Activated naive CD4-positive, alpha-beta T cell treated with Interleukin-2 at 50 U/mL for 16 hours (primary cell): ENCODE data around the gene CDKL5.

Source experiments
- DNase-seq: peaks from one replicate; pipeline ENCODE4 v3.0.0-alpha.2; 2020

The CDKL5 gene

GRCh38 chrX:18652636-18653035 is 227.2 kb downstream of the CDKL5 start:
- no peak for DNase-seq

DNA sequence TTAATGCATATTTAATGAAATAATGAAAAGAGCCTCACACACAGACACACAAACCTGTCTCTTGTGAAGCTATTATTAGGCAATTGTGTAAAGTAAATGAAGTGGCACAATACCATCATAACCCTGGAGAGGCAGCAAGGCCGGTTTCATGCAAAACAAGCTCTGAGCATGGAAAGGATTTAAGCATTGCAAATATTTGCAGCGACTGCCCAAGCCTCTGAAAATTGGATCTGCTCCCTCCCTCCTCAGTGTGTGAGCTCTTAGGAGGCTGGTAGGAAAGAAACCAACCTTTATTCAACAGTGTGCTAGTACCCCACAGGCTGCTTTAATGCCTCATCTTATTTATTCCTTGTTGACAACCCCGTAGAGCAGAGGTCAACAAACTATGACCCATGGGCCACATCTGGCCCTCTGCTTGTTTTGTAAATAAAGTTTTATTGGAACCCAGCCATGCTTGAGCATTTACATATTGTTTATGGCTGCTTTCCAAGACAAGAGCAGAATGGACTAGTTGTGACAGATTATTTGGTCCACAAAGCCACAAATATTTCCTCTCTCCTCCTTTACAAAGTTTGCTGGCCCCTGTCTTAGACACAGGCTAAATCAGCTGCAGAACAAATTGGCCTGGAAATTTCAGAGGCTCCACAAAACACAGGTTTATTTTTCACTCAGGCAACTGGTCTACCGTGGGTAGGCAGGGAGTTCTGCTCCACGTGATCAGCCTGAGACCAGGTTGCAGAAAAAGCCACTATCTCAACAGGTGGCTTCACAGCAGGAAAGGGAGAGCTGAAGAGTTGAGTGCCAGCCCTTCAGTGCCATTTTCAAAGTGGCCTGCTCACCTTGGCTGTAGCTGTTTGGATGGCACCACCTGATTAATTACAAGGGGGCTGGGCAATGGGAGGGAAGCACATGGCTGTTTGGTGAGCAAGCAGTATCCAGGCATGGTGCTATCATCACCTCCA is 229.7 kb downstream of the CDKL5 start:
- no peak for DNase-seq

GRCh38 chrX:18661273-18661672 is 235.9 kb downstream of the CDKL5 start:
- no peak for DNase-seq

GRCh38 chrX:18664947-18665346 is 239.5 kb downstream of the CDKL5 start:
- DNase-seq, result no peak

GRCh38 chrX:18666614-18667013 is 241.2 kb downstream of the CDKL5 start:
- no peak for DNase-seq

DNA sequence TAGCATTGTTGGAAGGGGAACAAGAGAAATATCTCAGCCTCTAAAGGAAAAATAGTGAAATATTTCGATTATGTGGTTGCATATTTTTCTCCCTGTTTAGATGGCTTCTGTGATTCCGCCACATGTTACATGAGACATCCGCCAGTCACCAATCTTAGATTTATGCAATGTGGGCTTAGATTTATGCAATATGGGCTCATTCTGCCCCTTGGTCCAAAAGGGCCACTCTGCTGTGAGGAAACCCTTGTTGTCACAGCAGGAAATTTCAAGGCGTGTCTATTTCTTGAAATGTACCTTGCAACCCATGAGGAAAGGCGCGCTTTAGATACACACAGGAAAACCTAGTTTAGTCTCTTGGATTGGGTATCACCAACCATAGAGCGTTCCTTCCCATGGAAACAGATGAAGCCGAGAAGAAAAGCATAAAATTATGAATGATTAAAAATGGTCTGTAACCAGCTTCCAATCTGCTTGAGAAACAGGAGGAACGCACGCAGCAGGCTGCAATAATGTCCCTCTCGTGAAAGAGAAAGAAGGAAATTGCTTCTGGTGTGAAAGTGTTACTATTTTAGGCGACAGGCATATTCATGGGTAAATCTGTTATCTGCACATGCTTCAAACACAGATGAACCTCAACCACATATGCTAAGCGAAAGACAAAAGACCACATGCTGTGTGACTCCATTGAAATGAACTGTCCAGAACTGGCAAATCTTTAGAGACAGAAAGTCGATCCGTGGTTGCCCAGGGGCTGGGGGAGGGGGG is 242.8 kb downstream of the CDKL5 start:
- no peak for DNase-seq

DNA sequence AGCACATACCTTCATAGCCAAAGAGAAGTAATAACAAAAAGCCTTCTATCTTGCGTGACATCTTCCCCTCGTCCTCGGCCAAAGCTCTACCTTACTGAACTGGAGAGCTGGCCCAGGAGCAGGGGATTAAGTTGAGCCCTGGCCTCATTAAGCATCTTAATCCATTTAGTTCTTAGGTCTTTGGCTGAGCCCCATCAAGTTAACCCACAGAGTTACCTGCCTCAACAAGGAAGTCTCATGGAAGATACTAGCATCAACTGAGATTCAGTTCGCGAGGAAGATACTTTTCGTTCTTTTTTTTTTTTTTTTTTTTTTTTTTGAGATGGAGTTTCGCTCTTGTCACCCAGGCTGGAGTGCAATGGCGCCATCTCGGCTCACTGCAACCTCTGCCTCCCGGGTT is 246.6 kb downstream of the CDKL5 start, which contains the start of gene RS1:
Gene RS1 (minus strand): TSS at position 101 of the 400 bp plus-strand sequence. CDS start 40 bp downstream, at position 61.
- DNase-seq, result no peak

- DNase-seq, result peak; percentile 11
Observed at GRCh38 chrX:18674417-18674787, 249.0 kb downstream of the CDKL5 start.

- DNase-seq, result peak; percentile 75
Observed at GRCh38 chrX:18674788-18675735, 249.7 kb downstream of the CDKL5 start.

DNA sequence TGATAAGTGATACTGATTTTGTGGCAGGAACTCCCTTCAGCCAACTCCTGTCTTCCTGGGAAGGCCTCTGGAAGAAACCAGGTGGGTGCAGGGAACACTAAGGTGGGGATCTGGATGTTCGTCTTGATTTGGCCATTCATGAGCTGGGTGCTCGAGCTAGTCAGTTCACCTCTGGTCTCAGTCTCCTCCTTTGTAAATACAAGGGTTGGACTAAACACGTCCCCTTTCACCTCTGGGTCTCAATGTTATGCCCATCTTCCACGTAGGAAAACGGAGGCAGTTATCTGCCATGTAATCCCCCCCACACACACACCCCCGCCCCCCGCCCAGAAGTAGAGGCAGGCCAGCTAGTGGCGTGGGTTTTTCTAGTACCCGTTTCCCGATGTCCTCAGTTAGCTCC is 250.6 kb downstream of the CDKL5 start:
- no peak for DNase-seq

DNA sequence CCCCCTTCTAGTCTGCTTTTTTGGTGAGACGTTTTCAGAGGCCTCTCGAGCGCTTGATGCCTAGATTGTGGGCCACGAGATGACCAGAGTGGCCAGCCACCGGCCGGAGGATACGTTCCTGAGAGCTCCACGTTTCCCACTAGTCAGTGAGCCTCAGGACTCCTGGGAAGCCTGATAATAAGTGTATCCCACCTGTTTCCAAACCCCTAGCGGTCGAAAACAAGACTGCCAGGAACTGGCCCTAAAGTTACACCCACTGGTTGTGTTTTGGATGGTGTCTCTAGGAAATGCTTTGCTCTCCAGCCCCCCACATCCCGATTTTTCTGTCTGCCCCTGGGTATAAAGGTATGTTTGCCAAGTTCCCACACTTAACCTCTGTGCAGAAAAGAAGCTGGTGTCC is 251.1 kb downstream of the CDKL5 start:
- DNase-seq, result no peak

- no peak for DNase-seq
Observed at GRCh38 chrX:18677161-18677869, 251.9 kb downstream of the CDKL5 start.

DNA sequence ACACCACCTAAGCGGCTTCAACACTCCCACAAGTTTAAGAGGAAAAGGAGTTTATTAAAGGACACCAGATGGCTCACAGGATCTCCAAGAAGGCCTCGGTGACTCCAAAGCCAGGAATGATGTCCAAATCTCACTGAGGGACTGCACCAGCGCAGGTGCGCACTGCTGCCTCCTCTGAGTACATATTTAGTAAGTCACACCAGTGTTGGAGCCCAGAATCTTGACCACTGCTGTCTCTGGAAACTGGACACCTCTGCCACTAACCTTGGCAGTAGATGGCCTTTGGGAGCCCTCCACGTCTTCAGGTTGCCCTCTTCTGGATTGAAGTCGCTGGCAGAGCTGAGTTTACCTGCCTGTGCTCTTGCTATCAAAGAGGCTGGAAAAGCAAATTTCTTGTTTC is 256.6 kb downstream of the CDKL5 start:
- DNase-seq, result no peak

- DNase-seq, result no peak
Observed at GRCh38 chrX:18682979-18683387, 257.6 kb downstream of the CDKL5 start.

- no peak for DNase-seq
Observed at GRCh38 chrX:18687856-18688495, 262.6 kb downstream of the CDKL5 start.

DNA sequence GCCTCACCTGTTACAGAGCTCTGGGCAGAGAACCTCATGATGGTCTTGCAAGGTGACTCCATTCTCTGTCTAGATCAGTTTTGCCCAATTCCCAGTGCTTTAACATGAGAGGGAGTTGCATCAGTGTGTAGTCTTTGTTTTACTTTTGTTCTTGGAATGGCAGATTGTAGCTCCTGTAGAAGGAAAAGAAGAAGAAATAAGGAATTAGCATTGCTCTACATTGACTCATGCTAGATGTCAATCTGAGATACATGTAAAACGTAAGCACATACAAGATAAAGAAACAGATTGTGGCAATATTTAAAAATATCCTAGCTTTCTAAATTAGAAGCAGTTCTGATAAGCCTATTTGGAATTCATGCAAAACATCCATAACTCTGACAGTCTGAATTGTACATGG is 266.0 kb downstream of the CDKL5 start:
- no peak for DNase-seq

GRCh38 chrX:18692541-18692940 is 267.1 kb downstream of the CDKL5 start:
- no peak for DNase-seq

DNA sequence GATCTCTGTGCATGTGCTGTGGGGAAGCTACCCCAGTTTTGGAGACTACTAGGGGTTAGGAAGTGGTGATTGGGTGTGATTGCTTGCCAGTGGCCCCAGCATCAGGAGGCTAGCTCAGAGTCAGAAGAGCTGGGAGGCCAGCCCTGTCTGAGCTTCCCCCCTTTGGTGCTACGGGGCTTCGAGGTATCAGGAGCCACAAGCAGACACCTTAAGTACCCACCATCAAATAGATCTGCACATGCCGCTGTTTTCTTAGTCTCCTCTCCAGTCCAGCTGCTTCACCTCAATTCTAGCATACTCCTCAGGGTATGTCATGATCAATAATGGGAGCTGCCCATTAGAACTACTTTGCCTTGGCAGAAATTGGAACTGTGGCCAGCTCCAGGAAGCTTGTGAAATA is 271.2 kb downstream of the CDKL5 start:
- no peak for DNase-seq

- DNase-seq, result no peak
Observed at GRCh38 chrX:18698737-18699650, 273.6 kb downstream of the CDKL5 start.

- DNase-seq, result no peak
Observed at GRCh38 chrX:18701621-18702361, 276.4 kb downstream of the CDKL5 start.
